Measurements from ENCODE around the gene BMPER. TPM values are rescaled to one million over a fixed set of nuclear protein-coding genes. Genes with fewer than 3 reads are reported as not detected.

Gene BMPER
- total and polyA plus RNA-seq, 2 of the 8 experiments (the other 6 are each of a cell fraction or from before 2014, with no cell fraction given), result 0.33 to 0.69 TPM

DNA sequence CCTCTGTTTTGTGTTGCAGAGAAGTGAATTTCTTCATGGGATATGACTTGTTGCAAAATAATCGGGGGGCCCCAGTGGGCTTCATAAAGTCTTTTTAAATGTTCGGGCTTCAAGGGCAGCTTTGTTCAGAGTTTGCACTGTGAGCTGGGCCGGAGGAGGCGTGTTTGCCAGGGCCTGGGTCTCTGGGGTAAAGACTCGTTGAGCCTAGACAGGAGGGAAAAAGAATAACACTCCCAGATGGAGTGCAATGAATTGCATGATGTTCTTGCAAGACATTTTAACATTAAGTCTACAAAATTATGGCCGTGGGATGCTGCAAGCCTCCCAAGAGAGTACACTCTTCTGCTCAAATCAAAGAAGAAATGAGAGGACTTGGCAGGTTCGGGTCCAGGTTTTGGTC is 23.6 kb downstream of the BMPER start:
- Histone ChIP-seq H3K4me1 (replicated peaks in 1 of 4; ENCODE audit: control insufficient read depth in 3 of 4, insufficient read depth in 4 of 4, low read length in 3 of 4) (peaks cover 0 to 5% (median 0%) of the 10 kb centered on the region in 4 experiments; a peak in 1 of 7 replicates), H3K36me3 (ENCODE audit: control insufficient read depth in 2 of 4, insufficient read depth in 4 of 4, low read length in 3 of 4) (no peaks in the 10 kb centered on the region), H3K9ac (replicated peaks in 1 of 4; ENCODE audit: extremely low read depth in 1 of 4, low read depth in 3 of 4, low read length in 3 of 4) (no peak overlapping the region), H4K5ac (ENCODE audit: insufficient read length, low read depth, low read length) (no peak overlapping the region), H3K4ac (replicated peaks; ENCODE audit: insufficient read length, low read depth, low read length) (no peak overlapping the region), H2AK5ac (ENCODE audit: low read depth, low read length) (no peak overlapping the region), H4K91ac (replicated peaks; ENCODE audit: insufficient read length, low read length) (no peak overlapping the region), H3K23ac (ENCODE audit: insufficient read length) (no peak overlapping the region), H3K79me2 (ENCODE audit: control insufficient read depth in 1 of 2, insufficient read depth in 2 of 2, low read length in 2 of 2) (no peaks in the 10 kb centered on the region), H3K9me3 (ENCODE audit: insufficient read depth in 2 of 2, low read depth in 1 of 2, low read length in 1 of 2) (no peaks in the 10 kb centered on the region), H2BK5ac (ENCODE audit: low read depth, low read length) (no peak overlapping the region), H2BK12ac (ENCODE audit: low read depth, low read length) (no peak overlapping the region), H3K56ac (replicated peaks; ENCODE audit: insufficient read length, low read depth, low read length) (no peak overlapping the region), H3K4me2 (ENCODE audit: insufficient read depth in 1 of 2, low read depth in 2 of 2, low read length in 2 of 2) (no peak overlapping the region), H3K18ac (ENCODE audit: extremely low read depth, low read length) (no peak overlapping the region), H2BK120ac (replicated peaks; ENCODE audit: low read depth, low read length) (no peak overlapping the region), H2BK20ac (ENCODE audit: low read length) (no peak overlapping the region), H3K79me1 (ENCODE audit: low read depth, low read length) (no peaks in the 10 kb centered on the region), H3K4me3 (ENCODE audit: extremely low read depth in 1 of 4, insufficient read depth in 2 of 4, low read depth in 3 of 4, low read length in 4 of 4) (no peak overlapping the region), H3K23me2 (ENCODE audit: low read depth, low read length) (no peaks in the 10 kb centered on the region), H3K27ac (ENCODE audit: low read depth, low read length) (no peak overlapping the region), H2AFZ (ENCODE audit: low read length) (no peak overlapping the region), H2BK15ac (ENCODE audit: low read length) (no peak overlapping the region), H3K14ac (ENCODE audit: insufficient read length) (no peak overlapping the region), H4K8ac (ENCODE audit: extremely low read depth, insufficient read depth, low read length) (no peak overlapping the region), H4K20me1 (replicated peaks in 1 of 2; ENCODE audit: control insufficient read depth in 1 of 2, insufficient read depth in 2 of 2, low read length in 2 of 2) (no peaks in the 10 kb centered on the region), H3K27me3 (replicated peaks in 1 of 4; ENCODE audit: control insufficient read depth in 3 of 4, extremely low read depth in 1 of 4, insufficient read depth in 3 of 4, low read length in 3 of 4) (no peaks in the 10 kb centered on the region)
- TF ChIP-seq, protein P1, sequence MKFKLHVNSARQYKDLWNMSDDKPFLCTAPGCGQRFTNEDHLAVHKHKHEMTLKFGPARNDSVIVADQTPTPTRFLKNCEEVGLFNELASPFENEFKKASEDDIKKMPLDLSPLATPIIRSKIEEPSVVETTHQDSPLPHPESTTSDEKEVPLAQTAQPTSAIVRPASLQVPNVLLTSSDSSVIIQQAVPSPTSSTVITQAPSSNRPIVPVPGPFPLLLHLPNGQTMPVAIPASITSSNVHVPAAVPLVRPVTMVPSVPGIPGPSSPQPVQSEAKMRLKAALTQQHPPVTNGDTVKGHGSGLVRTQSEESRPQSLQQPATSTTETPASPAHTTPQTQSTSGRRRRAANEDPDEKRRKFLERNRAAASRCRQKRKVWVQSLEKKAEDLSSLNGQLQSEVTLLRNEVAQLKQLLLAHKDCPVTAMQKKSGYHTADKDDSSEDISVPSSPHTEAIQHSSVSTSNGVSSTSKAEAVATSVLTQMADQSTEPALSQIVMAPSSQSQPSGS (IDR thresholded peaks at IDR 0.05; ENCODE audit: low read length), result no peak
- TF ChIP-seq JUND (IDR thresholded peaks at IDR 0.05; ENCODE audit: low read length), result no peak
- no peak for TF ChIP-seq POLR2AphosphoS5 (IDR thresholded peaks at IDR 0.05; ENCODE audit: low read depth, low read length)
- DNase-seq (ENCODE audit: low read depth in 1 of 2, low spot score in 2 of 2) (no peak), FAIRE-seq (no peak)
- ChIA-PET CTCF (ENCODE audit: partially characterized antibody) (interaction anchor here (1.2 to 2.3 kb wide), 2 partner anchors 54 to 121 kb away, joined by 3 to 6 read pairs; no protein-coding TSS in a partner anchor), POLR2A (ENCODE audit: partially characterized antibody) (no interaction called here)
- 91% methylated on average over 7 of the region's 7 CpGs; no CpG with 5 or more reads in 1 of the 2 experiments for WGBS, 2 experiments (ENCODE audit: extremely low coverage in 1 of 2, insufficient coverage in 1 of 2, insufficient read length in 1 of 2, insufficient replicate concordance in 2 of 2, low coverage in 1 of 2, low lambda C conversion rate in 2 of 2, missing lambda C conversion rate in 1 of 2)

Data from H1 (cell line).